Spleen (tissue), 7 donors: Measurements from ENCODE around the gene SPDL1.

Source experiments
- POLR2A ChIP-seq, 3 donors: fragments of 450-650 bp; IDR thresholded peaks; one replicate each; pipeline ENCODE4 v1.5.1; 2017; ENCODE audit warnings: antibody characterized with exemption in 3 of 3, mild to moderate bottlenecking in 1 of 3
- POLR2AphosphoS5 ChIP-seq, 3 donors: sonication (generic); formaldehyde crosslinking; IDR thresholded peaks; one replicate each; pipeline ENCODE4 v1.5.1; 2017; ENCODE audit warnings: antibody characterized with exemption in 3 of 3
- TF ChIP-seq, protein P1 (sequence below), 11 experiments: fragments of 200-600 bp in 7 of 11; fragments of 450-650 bp in 4 of 11; sonication (generic) in 4 of 11; IDR thresholded peaks in 8 of 11; conservative IDR thresholded peaks in 3 of 11; 1 replicate in 7 of 11; 2 replicates in 4 of 11; pipeline versions ENCODE4 v1.4.0 to v1.8.0; 2016 to 2021; ENCODE audit warnings: antibody characterized with exemption in 11 of 11, inconsistent platforms in 4 of 11, mild to moderate bottlenecking in 1 of 11
- donor health status: DM: no; HTN: no; CAD: no; lungs with moderate emphysema.
- donor health status: DM: no; HTN: no; CAD: no.
- donor health status: DM: no; HTN: no; CAD: no.

DNA sequence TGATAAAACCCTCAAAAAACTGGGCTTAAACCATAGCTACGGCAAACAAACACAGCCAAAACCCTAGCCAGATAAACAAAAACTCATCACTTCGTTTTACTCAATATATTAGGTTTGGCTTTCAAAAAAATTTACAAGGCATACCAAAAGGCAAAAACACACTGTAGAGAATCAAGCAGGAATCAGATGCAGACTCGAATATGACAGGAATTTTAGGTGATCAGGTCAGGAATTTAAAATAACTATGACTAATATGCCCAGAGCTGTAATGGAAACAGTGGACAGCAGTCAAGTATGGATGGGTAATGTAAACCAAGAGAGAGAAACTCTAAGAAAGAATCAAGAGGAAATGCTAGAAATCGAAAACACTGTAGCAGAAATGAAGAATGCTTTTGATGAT lies 27.0 kb downstream of the SPDL1 start:
- no peak for TF ChIP-seq POLR2A (IDR thresholded peaks at IDR 0.05)
- TF ChIP-seq POLR2AphosphoS5 (IDR thresholded peaks at IDR 0.05) = no peak
- TF ChIP-seq, protein P1, sequence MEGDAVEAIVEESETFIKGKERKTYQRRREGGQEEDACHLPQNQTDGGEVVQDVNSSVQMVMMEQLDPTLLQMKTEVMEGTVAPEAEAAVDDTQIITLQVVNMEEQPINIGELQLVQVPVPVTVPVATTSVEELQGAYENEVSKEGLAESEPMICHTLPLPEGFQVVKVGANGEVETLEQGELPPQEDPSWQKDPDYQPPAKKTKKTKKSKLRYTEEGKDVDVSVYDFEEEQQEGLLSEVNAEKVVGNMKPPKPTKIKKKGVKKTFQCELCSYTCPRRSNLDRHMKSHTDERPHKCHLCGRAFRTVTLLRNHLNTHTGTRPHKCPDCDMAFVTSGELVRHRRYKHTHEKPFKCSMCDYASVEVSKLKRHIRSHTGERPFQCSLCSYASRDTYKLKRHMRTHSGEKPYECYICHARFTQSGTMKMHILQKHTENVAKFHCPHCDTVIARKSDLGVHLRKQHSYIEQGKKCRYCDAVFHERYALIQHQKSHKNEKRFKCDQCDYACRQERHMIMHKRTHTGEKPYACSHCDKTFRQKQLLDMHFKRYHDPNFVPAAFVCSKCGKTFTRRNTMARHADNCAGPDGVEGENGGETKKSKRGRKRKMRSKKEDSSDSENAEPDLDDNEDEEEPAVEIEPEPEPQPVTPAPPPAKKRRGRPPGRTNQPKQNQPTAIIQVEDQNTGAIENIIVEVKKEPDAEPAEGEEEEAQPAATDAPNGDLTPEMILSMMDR (IDR thresholded peaks at IDR 0.05 in 8 of 11, conservative IDR thresholded peaks at IDR 0.05 in 3 of 11) = no peak
